ENCODE measurements around the gene PRAMEF18.
"Not testable (repeated sequence)": the region's sequence is repeated elsewhere in the genome, so short reads cannot be mapped to it uniquely, and the experiment has no call there.

The PRAMEF18 gene

DNA sequence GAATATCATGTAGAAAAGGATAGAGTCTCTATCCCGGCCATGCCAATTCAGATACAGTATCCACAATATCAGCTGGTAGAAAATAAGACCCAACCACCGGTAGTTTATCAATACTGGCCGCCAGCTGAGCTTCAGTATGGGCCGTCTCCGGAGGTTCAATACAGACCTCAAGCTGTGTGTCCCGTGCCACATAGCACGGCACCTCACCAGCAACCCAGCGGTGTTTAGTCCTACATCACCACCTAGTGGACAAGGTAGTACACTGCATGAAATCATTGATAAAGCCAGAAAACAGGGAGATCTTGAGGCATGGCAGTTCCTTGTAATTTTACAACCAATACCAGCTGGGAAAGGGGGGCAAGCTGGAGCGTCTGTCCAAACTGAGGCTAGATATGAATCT, 17.2 kb downstream of the PRAMEF18 start:
- H3K27me3 ChIP-seq (ENCODE audit: control insufficient read depth, insufficient read depth, low read length); H3K4me1 ChIP-seq (ENCODE audit: control insufficient read depth, insufficient read depth, low read length); H3K9me3 ChIP-seq (ENCODE audit: control insufficient read depth, insufficient read depth, low read length); DNase-seq (ENCODE audit: low read depth, low spot score); H3K4me3 ChIP-seq (ENCODE audit: low read length); H3K36me3 ChIP-seq (ENCODE audit: control insufficient read depth, insufficient read depth, low read length); H3K27ac ChIP-seq (ENCODE audit: low read length): not testable (repeated sequence)
- no CpG with 5 or more reads among the region's 9 CpGs for WGBS (ENCODE audit: insufficient coverage, insufficient read length)

DNA sequence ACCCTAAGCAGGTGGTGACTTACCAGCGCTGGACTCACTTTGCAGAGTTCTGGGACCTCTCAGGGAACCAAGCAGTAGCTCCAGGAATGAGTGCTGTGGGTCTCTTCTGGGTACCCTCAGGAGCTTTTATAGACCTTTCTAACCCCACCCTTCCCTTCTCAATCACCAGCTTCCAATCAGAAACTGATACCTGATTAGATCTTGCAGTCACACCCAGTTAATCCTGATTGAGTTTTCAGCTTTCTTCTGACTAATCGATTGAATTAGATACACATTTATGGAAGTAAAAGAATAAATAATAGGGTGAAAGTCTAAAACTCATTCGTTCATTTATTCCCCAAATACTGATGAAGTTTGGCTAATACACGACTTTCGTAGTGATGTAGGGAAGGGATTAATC, 24.6 kb downstream of the PRAMEF18 start, which contains the start of gene PRAMEF13:
Gene PRAMEF13, minus strand, starts transcription at position 101 of the 400 bp plus-strand sequence. CDS start 1,820 bp downstream, outside the sequence.
- not testable (repeated sequence) for DNase-seq (ENCODE audit: low read depth, low spot score); H3K27ac ChIP-seq (ENCODE audit: low read length); H3K9me3 ChIP-seq (ENCODE audit: control insufficient read depth, insufficient read depth, low read length); H3K36me3 ChIP-seq (ENCODE audit: control insufficient read depth, insufficient read depth, low read length); H3K27me3 ChIP-seq (ENCODE audit: control insufficient read depth, insufficient read depth, low read length); H3K4me3 ChIP-seq (ENCODE audit: low read length); H3K4me1 ChIP-seq (ENCODE audit: control insufficient read depth, insufficient read depth, low read length)
- WGBS (ENCODE audit: insufficient coverage, insufficient read length), result no CpG with 5 or more reads among the region's 5 CpGs
